HEK293 (cell line): ENCODE results near the gene CRY1.

ENCODE experiments used
- HOXC10 ChIP-seq: sonication (generic); formaldehyde crosslinking; IDR thresholded peaks from 2 replicates; pipeline ENCODE4 v1.8.1; 2023; ENCODE audit warnings: mild to moderate bottlenecking, missing genetic modification reagents
- KLF16 ChIP-seq: fragments of 450-650 bp; formaldehyde crosslinking; IDR thresholded peaks from 2 replicates; pipeline ENCODE4 v1.5.1; 2017; ENCODE audit warnings: missing biosample characterization, missing genetic modification characterization
- KLF8 ChIP-seq: fragments of 450-650 bp; formaldehyde crosslinking; IDR thresholded peaks from 2 replicates; pipeline ENCODE4 v1.5.1; 2016; ENCODE audit warnings: missing biosample characterization, missing genetic modification characterization
- OVOL3 ChIP-seq: fragments of 450-650 bp; formaldehyde crosslinking; IDR thresholded peaks from 2 replicates; pipeline ENCODE4 v1.5.1; 2016; ENCODE audit warnings: missing biosample characterization, missing genetic modification characterization
- PBX3 ChIP-seq: sonication (generic); formaldehyde crosslinking; IDR thresholded peaks from 2 replicates; pipeline ENCODE4 v1.8.1; 2022; ENCODE audit warnings: mild to moderate bottlenecking, moderate library complexity, missing genetic modification reagents
- ZBTB48 ChIP-seq: fragments of 450-650 bp; formaldehyde crosslinking; IDR thresholded peaks from 2 replicates; pipeline ENCODE4 v1.5.1; 2016; ENCODE audit warnings: missing biosample characterization, missing genetic modification characterization
- ZNF121 ChIP-seq: fragments of 450-650 bp; formaldehyde crosslinking; IDR thresholded peaks from 2 replicates; pipeline ENCODE4 v1.5.1; 2016; ENCODE audit warnings: missing biosample characterization, missing genetic modification characterization
- ZNF146 ChIP-seq: fragments of 450-650 bp; formaldehyde crosslinking; IDR thresholded peaks from 2 replicates; pipeline ENCODE4 v1.5.1; 2016; ENCODE audit warnings: missing biosample characterization, missing genetic modification characterization
- ZNF324 ChIP-seq: fragments of 450-650 bp; formaldehyde crosslinking; IDR thresholded peaks from 2 replicates; pipeline ENCODE4 v1.5.1; 2016; ENCODE audit warnings: missing biosample characterization, missing genetic modification characterization
- ZNF510 ChIP-seq: fragments of 450-650 bp; formaldehyde crosslinking; IDR thresholded peaks from 2 replicates; pipeline ENCODE4 v1.5.1; 2018; ENCODE audit warnings: mild to moderate bottlenecking, missing genetic modification characterization, missing biosample characterization; ENCODE audit not compliant: insufficient replicate concordance
- TF ChIP-seq, protein P1 (sequence below): fragments of 450-650 bp; formaldehyde crosslinking; IDR thresholded peaks from 2 replicates; pipeline ENCODE4 v1.5.1; 2016; ENCODE audit warnings: missing biosample characterization, missing genetic modification characterization
- TF ChIP-seq, protein P2 (sequence below): fragments of 450-650 bp; formaldehyde crosslinking; IDR thresholded peaks from 2 replicates; pipeline ENCODE4 v1.5.1; 2016; ENCODE audit warnings: missing biosample characterization, missing genetic modification characterization

DNA sequence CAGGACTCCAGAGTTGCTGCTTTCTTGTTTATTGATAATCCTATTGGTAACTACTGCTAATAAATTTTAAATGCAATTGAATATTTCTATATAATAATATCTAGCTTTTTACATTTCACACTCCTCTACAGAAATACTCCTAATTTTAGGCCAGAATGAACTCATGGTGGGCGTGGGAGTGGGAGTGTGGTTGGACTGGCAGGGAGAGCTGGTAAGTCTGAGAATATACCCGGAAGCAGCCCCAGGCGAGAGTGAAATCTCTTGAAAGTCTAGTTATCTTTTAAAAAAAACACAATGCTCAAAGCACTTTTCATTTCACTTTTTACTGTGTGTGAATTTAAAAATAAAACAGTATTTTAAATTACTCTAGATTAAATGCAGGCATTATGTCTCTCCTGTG lies 132.9 kb downstream of the CRY1 start:
- TF ChIP-seq ZNF146 (tag by site-specific recombination), result no peak
- TF ChIP-seq, protein P1, sequence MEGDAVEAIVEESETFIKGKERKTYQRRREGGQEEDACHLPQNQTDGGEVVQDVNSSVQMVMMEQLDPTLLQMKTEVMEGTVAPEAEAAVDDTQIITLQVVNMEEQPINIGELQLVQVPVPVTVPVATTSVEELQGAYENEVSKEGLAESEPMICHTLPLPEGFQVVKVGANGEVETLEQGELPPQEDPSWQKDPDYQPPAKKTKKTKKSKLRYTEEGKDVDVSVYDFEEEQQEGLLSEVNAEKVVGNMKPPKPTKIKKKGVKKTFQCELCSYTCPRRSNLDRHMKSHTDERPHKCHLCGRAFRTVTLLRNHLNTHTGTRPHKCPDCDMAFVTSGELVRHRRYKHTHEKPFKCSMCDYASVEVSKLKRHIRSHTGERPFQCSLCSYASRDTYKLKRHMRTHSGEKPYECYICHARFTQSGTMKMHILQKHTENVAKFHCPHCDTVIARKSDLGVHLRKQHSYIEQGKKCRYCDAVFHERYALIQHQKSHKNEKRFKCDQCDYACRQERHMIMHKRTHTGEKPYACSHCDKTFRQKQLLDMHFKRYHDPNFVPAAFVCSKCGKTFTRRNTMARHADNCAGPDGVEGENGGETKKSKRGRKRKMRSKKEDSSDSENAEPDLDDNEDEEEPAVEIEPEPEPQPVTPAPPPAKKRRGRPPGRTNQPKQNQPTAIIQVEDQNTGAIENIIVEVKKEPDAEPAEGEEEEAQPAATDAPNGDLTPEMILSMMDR, result no peak
- no peak for TF ChIP-seq HOXC10 (CRISPR knock-in tag)
- no peak for TF ChIP-seq ZBTB48 (tag by site-specific recombination)
- TF ChIP-seq ZNF324 (tag by site-specific recombination), result no peak
- TF ChIP-seq OVOL3 (tag by site-specific recombination), result no peak
- TF ChIP-seq, protein P2, sequence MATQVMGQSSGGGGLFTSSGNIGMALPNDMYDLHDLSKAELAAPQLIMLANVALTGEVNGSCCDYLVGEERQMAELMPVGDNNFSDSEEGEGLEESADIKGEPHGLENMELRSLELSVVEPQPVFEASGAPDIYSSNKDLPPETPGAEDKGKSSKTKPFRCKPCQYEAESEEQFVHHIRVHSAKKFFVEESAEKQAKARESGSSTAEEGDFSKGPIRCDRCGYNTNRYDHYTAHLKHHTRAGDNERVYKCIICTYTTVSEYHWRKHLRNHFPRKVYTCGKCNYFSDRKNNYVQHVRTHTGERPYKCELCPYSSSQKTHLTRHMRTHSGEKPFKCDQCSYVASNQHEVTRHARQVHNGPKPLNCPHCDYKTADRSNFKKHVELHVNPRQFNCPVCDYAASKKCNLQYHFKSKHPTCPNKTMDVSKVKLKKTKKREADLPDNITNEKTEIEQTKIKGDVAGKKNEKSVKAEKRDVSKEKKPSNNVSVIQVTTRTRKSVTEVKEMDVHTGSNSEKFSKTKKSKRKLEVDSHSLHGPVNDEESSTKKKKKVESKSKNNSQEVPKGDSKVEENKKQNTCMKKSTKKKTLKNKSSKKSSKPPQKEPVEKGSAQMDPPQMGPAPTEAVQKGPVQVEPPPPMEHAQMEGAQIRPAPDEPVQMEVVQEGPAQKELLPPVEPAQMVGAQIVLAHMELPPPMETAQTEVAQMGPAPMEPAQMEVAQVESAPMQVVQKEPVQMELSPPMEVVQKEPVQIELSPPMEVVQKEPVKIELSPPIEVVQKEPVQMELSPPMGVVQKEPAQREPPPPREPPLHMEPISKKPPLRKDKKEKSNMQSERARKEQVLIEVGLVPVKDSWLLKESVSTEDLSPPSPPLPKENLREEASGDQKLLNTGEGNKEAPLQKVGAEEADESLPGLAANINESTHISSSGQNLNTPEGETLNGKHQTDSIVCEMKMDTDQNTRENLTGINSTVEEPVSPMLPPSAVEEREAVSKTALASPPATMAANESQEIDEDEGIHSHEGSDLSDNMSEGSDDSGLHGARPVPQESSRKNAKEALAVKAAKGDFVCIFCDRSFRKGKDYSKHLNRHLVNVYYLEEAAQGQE (tag by site-specific recombination), result no peak
- TF ChIP-seq ZNF510 (tag by site-specific recombination), result no peak
- TF ChIP-seq PBX3 (CRISPR knock-in tag), result no peak
- TF ChIP-seq ZNF121 (tag by site-specific recombination), result no peak
- TF ChIP-seq KLF8 (tag by site-specific recombination), result no peak
- TF ChIP-seq KLF16 (tag by site-specific recombination), result no peak
